Cerebellar cortex (tissue), 1 donor: ENCODE data around the gene EFNB1.
A peak's percentile ranks its signal among the peaks of the same experiment; 100 is the strongest.

ENCODE experiments used
- DNase-seq: peaks from one replicate; pipeline ENCODE4 v3.0.0-alpha.2; 2015; ENCODE audit warnings: low spot score

EFNB1 gene

GRCh38 chrX:68844581-68844980 lies 15.8 kb downstream of the EFNB1 start:
- DNase-seq, result no peak

GRCh38 chrX:68846536-68846935 lies 17.7 kb downstream of the EFNB1 start:
- DNase-seq, result no peak

- DNase-seq, result no peak
Observed at GRCh38 chrX:68847172-68847571, 18.4 kb downstream of the EFNB1 start.

GRCh38 chrX:68848189-68848940 lies 19.5 kb downstream of the EFNB1 start:
- no peak for DNase-seq

GRCh38 chrX:68851082-68851481 lies 22.3 kb downstream of the EFNB1 start:
- DNase-seq, result no peak

- no peak for DNase-seq
Observed at GRCh38 chrX:68852046-68852445, 23.2 kb downstream of the EFNB1 start.

GRCh38 chrX:68853665-68854251 lies 24.9 kb downstream of the EFNB1 start:
- no peak for DNase-seq

- no peak for DNase-seq
Observed at GRCh38 chrX:68865300-68865699, 36.5 kb downstream of the EFNB1 start.

GRCh38 chrX:68865926-68866325 lies 37.1 kb downstream of the EFNB1 start:
- DNase-seq, result no peak

- DNase-seq, result no peak
Observed at GRCh38 chrX:68867458-68868112, 38.8 kb downstream of the EFNB1 start.

- no peak for DNase-seq
Observed at GRCh38 chrX:68868316-68868715, 39.5 kb downstream of the EFNB1 start.

- no peak for DNase-seq
Observed at GRCh38 chrX:68868902-68869800, 40.3 kb downstream of the EFNB1 start.

GRCh38 chrX:68870357-68870756 lies 41.5 kb downstream of the EFNB1 start:
- no peak for DNase-seq

GRCh38 chrX:68872171-68872570 lies 43.4 kb downstream of the EFNB1 start:
- DNase-seq, result no peak

- no peak for DNase-seq
Observed at GRCh38 chrX:68874076-68874475, 45.3 kb downstream of the EFNB1 start.

GRCh38 chrX:68876731-68877130 lies 47.9 kb downstream of the EFNB1 start:
- DNase-seq, result no peak

- DNase-seq, result no peak
Observed at GRCh38 chrX:68877606-68878005, 48.8 kb downstream of the EFNB1 start.

- DNase-seq, result peak; percentile 0
Observed at GRCh38 chrX:68878977-68879645, 50.3 kb downstream of the EFNB1 start.

GRCh38 chrX:68880846-68881552 lies 52.2 kb downstream of the EFNB1 start:
- DNase-seq, result no peak

GRCh38 chrX:68881911-68882310 lies 53.1 kb downstream of the EFNB1 start:
- DNase-seq, result no peak

- no peak for DNase-seq
Observed at GRCh38 chrX:68883800-68884199, 55.0 kb downstream of the EFNB1 start.
